Left lobe of liver (tissue), 2 donors: ENCODE results near the gene BCDIN3D. TPM values are rescaled to one million over a fixed set of nuclear protein-coding genes. Genes with fewer than 3 reads are reported as not detected.
A peak's percentile ranks its signal among the peaks of the same experiment; 100 is the strongest.

ENCODE experiments used
- ATAC-seq: fragments of 200-7000 bp; cut with Tn5 transposase; one replicate; pipeline ENCODE4 v1.9.1; 2020; ENCODE audit warnings: mild to moderate bottlenecking, moderate library complexity
- DNase-seq: peaks from one replicate; pipeline ENCODE4 v3.0.0-alpha.2; 2020; ENCODE audit warnings: low spot score
- total RNA-seq: library from RNA; stranded (reverse); gene quantifications from one replicate; pipeline ENCODE4 v1.2.1, GENCODE V29; 2021
- donor health status: DM: no; HTN: no; CAD: no; lungs with moderate emphysema.
- donor health status: DM: no; HTN: yes; CAD: no.

The BCDIN3D gene
- total RNA-seq, 1 donor from 2014 or later: 3.2 TPM

GRCh38 chr12:49800421-49801140, 42.3 kb downstream of the BCDIN3D start:
- peak; percentile 89 for ATAC-seq
- peak; percentile 62 for DNase-seq

GRCh38 chr12:49798934-49799333, 44.0 kb downstream of the BCDIN3D start:
- no peak for ATAC-seq
- DNase-seq: no peak

- ATAC-seq (no peak), DNase-seq (no peak)
Observed at GRCh38 chr12:49798248-49798647, 44.7 kb downstream of the BCDIN3D start.

- ATAC-seq: no peak
- no peak for DNase-seq
Observed at GRCh38 chr12:49797449-49797776, 45.5 kb downstream of the BCDIN3D start.

- ATAC-seq (no peak), DNase-seq (no peak)
Observed at GRCh38 chr12:49796606-49797448, 46.1 kb downstream of the BCDIN3D start.

- ATAC-seq (no peak), DNase-seq (no peak)
Observed at GRCh38 chr12:49796155-49796554, 46.8 kb downstream of the BCDIN3D start.

GRCh38 chr12:49795654-49796105, 47.2 kb downstream of the BCDIN3D start:
- DNase-seq (no peak), ATAC-seq (no peak)

- DNase-seq (no peak), ATAC-seq (no peak)
Observed at GRCh38 chr12:49794811-49795653, 47.9 kb downstream of the BCDIN3D start.

GRCh38 chr12:49794021-49794420, 48.9 kb downstream of the BCDIN3D start:
- no peak for ATAC-seq
- DNase-seq: no peak

GRCh38 chr12:49793620-49794019, 49.3 kb downstream of the BCDIN3D start:
- ATAC-seq (no peak), DNase-seq (no peak)

GRCh38 chr12:49792976-49793580, 49.8 kb downstream of the BCDIN3D start:
- DNase-seq: no peak
- no peak for ATAC-seq

GRCh38 chr12:49792181-49792970, 50.5 kb downstream of the BCDIN3D start:
- ATAC-seq (no peak), DNase-seq (no peak)

- ATAC-seq (no peak), DNase-seq (no peak)
Observed at GRCh38 chr12:49791700-49792099, 51.2 kb downstream of the BCDIN3D start.

- DNase-seq: no peak
- ATAC-seq: no peak
Observed at GRCh38 chr12:49790741-49791555, 52.0 kb downstream of the BCDIN3D start.

GRCh38 chr12:49789992-49790391, 52.9 kb downstream of the BCDIN3D start:
- ATAC-seq: no peak

GRCh38 chr12:49787672-49788071, 55.2 kb downstream of the BCDIN3D start:
- no peak for DNase-seq
- ATAC-seq: no peak

More at GRCh38 chr12:49789992-49790391, 52.9 kb downstream of the BCDIN3D start:
- no peak for DNase-seq
